ENCODE results near the gene SERPINE1.

DNA sequence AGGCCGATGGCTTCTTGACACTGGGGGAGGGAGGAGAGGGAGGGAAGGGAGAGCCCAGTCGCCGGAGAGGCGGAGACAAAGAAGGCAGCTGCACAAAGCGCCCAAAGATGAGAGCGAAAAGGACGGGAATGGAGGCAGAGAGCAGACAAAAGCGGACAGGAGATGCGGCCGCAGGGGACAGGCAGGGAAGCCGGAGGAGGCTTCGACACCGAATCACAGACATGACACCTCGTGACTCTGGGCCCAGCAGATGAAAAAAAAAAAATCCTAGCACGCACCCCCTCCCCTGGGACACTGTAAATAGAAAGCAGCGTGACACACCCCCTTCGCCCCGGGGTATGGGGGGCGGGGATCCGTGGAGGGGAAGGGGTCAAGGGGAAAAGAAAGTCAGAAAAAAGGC, 52.2 kb downstream of the SERPINE1 start:
- TF ChIP-seq TEAD4 (IDR thresholded peaks at IDR 0.05) (no peak), TAF1 (IDR thresholded peaks at IDR 0.05; ENCODE audit: low read depth) (no peak)
